Endothelial cell (in vitro differentiated cells): ENCODE measurements around the gene HSCB. TPM values are rescaled to one million over a fixed set of nuclear protein-coding genes. Genes with fewer than 3 reads are reported as not detected.
"Not testable (repeated sequence)": the region's sequence is repeated elsewhere in the genome, so short reads cannot be mapped to it uniquely, and the experiment has no call there.

ENCODE experiments used
- DNase-seq: peaks from one replicate; pipeline ENCODE4 v3.0.0; 2021; ENCODE audit warnings: low spot score
- H3K27ac Mint-ChIP-seq: one replicate; pipeline ENCODE4 v1.8.0; 2021; ENCODE audit warnings: mixed read lengths, inconsistent platforms; ENCODE audit not compliant: unreplicated experiment
- H3K27me3 Mint-ChIP-seq: one replicate; pipeline ENCODE4 v1.8.0; 2021; ENCODE audit warnings: mild to moderate bottlenecking, moderate library complexity, mixed read lengths, inconsistent platforms; ENCODE audit not compliant: unreplicated experiment
- H3K36me3 Mint-ChIP-seq: one replicate; pipeline ENCODE4 v1.8.0; 2021; ENCODE audit warnings: mild to moderate bottlenecking, low read depth, mixed read lengths, inconsistent platforms; ENCODE audit not compliant: unreplicated experiment
- H3K4me1 Mint-ChIP-seq: one replicate; pipeline ENCODE4 v1.8.0; 2021; ENCODE audit warnings: mild to moderate bottlenecking, mixed read lengths, inconsistent platforms; ENCODE audit not compliant: unreplicated experiment
- H3K4me3 Mint-ChIP-seq: one replicate; pipeline ENCODE4 v1.8.0; 2021; ENCODE audit warnings: mild to moderate bottlenecking, mixed read lengths, inconsistent platforms; ENCODE audit not compliant: unreplicated experiment
- H3K9me3 Mint-ChIP-seq: one replicate; pipeline ENCODE4 v1.8.0; 2021; ENCODE audit warnings: mixed read lengths, inconsistent platforms; ENCODE audit not compliant: unreplicated experiment
- CTCF ChIP-seq: fragments of 200-600 bp; sonication (generic); IDR thresholded peaks from one replicate; pipeline ENCODE4 v1.5.0; 2021; ENCODE audit warnings: antibody characterized with exemption; ENCODE audit not compliant: unreplicated experiment
- total RNA-seq: library from RNA; stranded (reverse); fragmentation: NEBNext Ultra II Directional; extraction: Animal tissue kit (Norgen Biotek cat#: 25700); gene quantifications from one replicate; pipeline ENCODE4 v1.2.1, GENCODE V29; 2021; ENCODE audit not compliant: unreplicated experiment

Gene HSCB
- total RNA-seq, 1 donor from 2014 or later, result 16.6 TPM

- DNase-seq, result no peak
- no peak for TF ChIP-seq CTCF
- Mint-ChIP-seq H3K27me3 (no peaks in the 10 kb centered on the region), H3K9me3 (no peaks in the 10 kb centered on the region), H3K27ac (no peak overlapping the region), H3K36me3 (peaks cover 3% of the 10 kb centered on the region), H3K4me1 (peaks cover 9% of the 10 kb centered on the region), H3K4me3 (no peak overlapping the region)
Observed at GRCh38 chr22:28759861-28760560, 18.2 kb downstream of the HSCB start.

GRCh38 chr22:28761449-28761755 lies 19.6 kb downstream of the HSCB start:
- Mint-ChIP-seq H3K4me3 (no peak overlapping the region), H3K27ac (no peak overlapping the region), H3K9me3 (no peaks in the 10 kb centered on the region), H3K36me3 (peaks cover 3% of the 10 kb centered on the region), H3K4me1 (peaks cover 9% of the 10 kb centered on the region), H3K27me3 (no peaks in the 10 kb centered on the region)
- no peak for DNase-seq
- TF ChIP-seq CTCF, result no peak

GRCh38 chr22:28762000-28762399 lies 20.2 kb downstream of the HSCB start:
- not testable (repeated sequence) for H3K27me3 Mint-ChIP-seq, H3K27ac Mint-ChIP-seq, H3K9me3 Mint-ChIP-seq, H3K4me3 Mint-ChIP-seq, H3K36me3 Mint-ChIP-seq, H3K4me1 Mint-ChIP-seq, DNase-seq

GRCh38 chr22:28766628-28767027 lies 24.8 kb downstream of the HSCB start:
- H3K4me3 Mint-ChIP-seq, result no peak overlapping the region
- DNase-seq, result no peak
- no peaks in the 10 kb centered on the region for H3K36me3 Mint-ChIP-seq
- no peaks in the 10 kb centered on the region for H3K9me3 Mint-ChIP-seq
- no peaks in the 10 kb centered on the region for H3K27me3 Mint-ChIP-seq
- no peak overlapping the region for H3K27ac Mint-ChIP-seq
- no peak for TF ChIP-seq CTCF
- no peaks in the 10 kb centered on the region for H3K4me1 Mint-ChIP-seq

GRCh38 chr22:28768701-28769393 lies 27.0 kb downstream of the HSCB start:
- Mint-ChIP-seq H3K4me3 (no peak overlapping the region), H3K27ac (no peak overlapping the region), H3K36me3 (peaks cover 6% of the 10 kb centered on the region), H3K4me1 (peaks cover 5% of the 10 kb centered on the region), H3K27me3 (peaks cover 1% of the 10 kb centered on the region), H3K9me3 (no peaks in the 10 kb centered on the region)
- no peak for DNase-seq
- no peak for TF ChIP-seq CTCF
